GM18907 (cell line): Measurements from ENCODE around the gene OR6Q1.

ENCODE experiments used
- ATAC-seq: cut with Tn5 transposase; IDR thresholded peaks from one replicate; pipeline ENCODE4 v1.9.1; 2021; ENCODE audit warnings: mild to moderate bottlenecking, moderate library complexity; ENCODE audit not compliant: unreplicated experiment

The OR6Q1 gene

GRCh38 chr11:58057481-58057880, 26.7 kb downstream of the OR6Q1 start:
- no peak for ATAC-seq

DNA sequence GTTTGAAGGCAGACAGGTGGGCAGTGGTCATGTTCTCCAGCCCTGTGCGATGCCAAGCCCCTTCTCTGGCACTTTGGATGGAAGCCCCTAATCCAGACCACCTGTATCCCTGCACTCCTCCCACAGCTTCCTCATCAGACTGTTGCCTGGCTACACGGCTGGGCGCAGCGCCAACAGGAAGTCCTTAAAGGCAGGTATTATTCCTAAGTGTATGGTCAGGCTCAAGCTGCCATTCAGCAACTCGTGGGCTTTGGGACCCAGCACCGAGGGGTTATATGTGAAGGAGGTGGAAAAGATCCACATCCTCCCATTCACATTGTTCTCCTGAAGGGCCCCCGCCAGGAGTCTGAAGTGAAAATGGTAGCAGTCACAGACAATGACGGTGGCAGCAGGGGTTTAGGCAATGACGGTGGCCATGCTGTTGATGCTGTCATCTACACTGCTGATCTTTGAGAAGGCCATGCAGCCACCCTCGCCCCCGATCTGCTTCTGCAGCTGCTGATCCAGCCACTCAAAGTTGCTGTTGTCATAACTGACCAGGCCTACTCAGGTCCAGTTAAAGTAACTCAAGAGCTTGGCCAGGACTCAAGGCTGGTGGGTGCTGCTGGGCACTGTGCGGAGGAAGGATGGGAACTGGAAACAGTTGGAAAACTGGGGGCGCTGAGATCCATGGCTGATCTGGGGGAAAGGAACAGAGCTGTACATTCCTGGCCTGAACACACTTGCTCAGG, 27.7 kb downstream of the OR6Q1 start:
- ATAC-seq = no peak

DNA sequence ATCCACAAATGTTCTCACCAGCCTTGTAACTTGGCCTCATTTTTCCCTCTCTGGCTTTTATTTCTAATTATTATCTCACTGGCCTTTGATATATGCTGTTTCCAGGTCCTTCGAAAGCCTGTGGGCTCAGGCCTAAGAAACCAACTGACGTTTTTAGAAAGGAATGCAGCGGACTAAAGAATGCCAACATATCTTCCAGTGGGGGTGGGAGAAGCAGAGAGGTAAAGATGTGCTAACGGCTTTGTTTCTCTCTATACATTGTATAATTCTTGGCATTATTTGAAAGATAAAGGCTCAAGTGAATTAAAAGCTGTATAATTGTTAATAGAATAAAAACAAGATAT, 28.2 kb downstream of the OR6Q1 start:
- no peak for ATAC-seq

- no peak for ATAC-seq
Measured at GRCh38 chr11:58060535-58060934, 29.8 kb downstream of the OR6Q1 start.

GRCh38 chr11:58060939-58061672, 30.4 kb downstream of the OR6Q1 start:
- ATAC-seq = no peak

GRCh38 chr11:58061813-58062212, 31.1 kb downstream of the OR6Q1 start:
- no peak for ATAC-seq

DNA sequence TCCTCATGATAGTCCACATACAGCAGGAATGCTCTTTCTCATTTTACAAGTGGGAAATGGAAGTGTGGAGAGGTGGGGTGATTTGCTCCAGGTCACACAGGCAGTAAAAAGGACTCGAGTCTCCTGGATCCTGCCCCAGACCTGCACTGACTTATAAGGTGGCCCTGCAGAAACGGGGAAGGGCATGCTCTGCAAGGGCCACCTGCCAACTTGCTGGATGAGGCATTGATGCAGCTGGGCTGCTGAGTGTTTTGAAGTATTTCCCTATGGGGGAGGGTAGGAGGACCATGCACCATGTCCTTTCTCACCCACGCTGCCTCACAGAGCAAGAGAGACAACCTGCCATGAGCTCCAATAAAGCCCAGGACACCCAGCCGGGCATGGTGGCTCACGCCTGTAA, 36.9 kb downstream of the OR6Q1 start:
- ATAC-seq = no peak

DNA sequence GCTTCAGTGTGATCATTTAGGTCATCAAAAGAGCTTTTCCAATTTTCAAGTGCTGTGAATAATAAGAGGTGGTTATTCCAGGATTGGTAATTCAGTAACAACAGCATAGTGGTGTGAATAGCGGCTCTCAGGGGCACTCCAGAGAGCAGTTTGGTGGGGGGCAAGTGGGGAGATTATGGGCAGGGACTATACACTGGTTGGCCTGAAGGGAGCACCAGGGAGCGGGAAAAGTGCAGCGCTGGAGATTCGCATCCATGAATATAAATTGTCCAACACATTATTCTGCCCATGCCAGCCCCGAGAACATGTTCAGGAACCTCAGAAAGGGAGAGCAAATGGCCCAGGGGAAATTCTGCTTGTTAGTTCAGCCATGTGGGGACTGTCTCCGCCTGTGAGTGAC, 37.9 kb downstream of the OR6Q1 start:
- ATAC-seq = no peak

GRCh38 chr11:58070585-58070984, 39.8 kb downstream of the OR6Q1 start:
- ATAC-seq = no peak

DNA sequence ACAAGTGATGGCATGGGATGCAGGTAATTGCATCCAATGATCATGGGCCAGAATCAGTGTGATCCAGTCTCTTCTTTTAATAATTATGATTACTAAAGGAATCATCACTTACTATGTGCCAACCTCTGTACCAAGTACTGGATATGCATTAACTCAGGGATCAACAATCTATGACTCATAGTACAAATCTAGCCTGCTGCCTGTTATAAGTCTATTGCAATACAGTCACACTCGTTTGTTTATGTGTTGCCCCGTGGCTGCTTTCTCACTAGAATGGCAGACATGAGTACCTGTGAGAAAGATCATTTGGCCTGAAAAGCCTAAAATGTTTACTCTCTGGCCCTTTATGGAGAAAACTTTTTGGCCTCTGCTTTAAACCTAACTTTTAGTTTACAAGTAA, 45.0 kb downstream of the OR6Q1 start:
- ATAC-seq = no peak
